Liver (tissue), 9 donors: Measurements from ENCODE around the gene FMN1. TPM values are rescaled to one million over a fixed set of nuclear protein-coding genes. Genes with fewer than 3 reads are reported as not detected.

Source experiments
- DNase-seq: peaks from one replicate; pipeline ENCODE4 v3.0.0-alpha.2; 2017; ENCODE audit warnings: low spot score
- H3K27ac ChIP-seq, 2 donors: one replicate each; pipeline ENCODE4 v1.7.0; 2013; ENCODE audit warnings: inconsistent platforms in 2 of 2, low read length in 2 of 2, control low read depth in 1 of 2, low read depth in 1 of 2, mild to moderate bottlenecking in 1 of 2
- H3K27me3 ChIP-seq, 4 donors: one replicate each; pipeline versions ENCODE4 v1.6.1 to v1.7.0; 2013; ENCODE audit warnings: low read length in 3 of 4, inconsistent platforms in 1 of 4, mild to moderate bottlenecking in 1 of 4, moderate library complexity in 1 of 4; ENCODE audit not compliant: control insufficient read depth in 4 of 4, insufficient read depth in 4 of 4
- H3K36me3 ChIP-seq, 4 donors: one replicate each; pipeline versions ENCODE4 v1.6.1 to v1.7.0; 2013; ENCODE audit warnings: low read length in 3 of 4, mild to moderate bottlenecking in 3 of 4, low read depth in 1 of 4, moderate library complexity in 1 of 4; ENCODE audit not compliant: control insufficient read depth in 4 of 4, insufficient read depth in 3 of 4
- H3K4me1 ChIP-seq, 4 donors: one replicate each; pipeline versions ENCODE4 v1.6.1 to v1.7.0; 2013; ENCODE audit warnings: low read length in 3 of 4, mild to moderate bottlenecking in 3 of 4, moderate library complexity in 1 of 4; ENCODE audit not compliant: control insufficient read depth in 4 of 4, insufficient read depth in 4 of 4
- H3K4me3 ChIP-seq, 3 donors: one replicate each; pipeline versions ENCODE4 v1.6.1 to v1.7.0; 2013; ENCODE audit warnings: low read length in 3 of 3, control low read depth in 1 of 3, low read depth in 1 of 3, mild to moderate bottlenecking in 1 of 3
- H3K9ac ChIP-seq, 2 donors: one replicate each; pipeline ENCODE4 v1.7.0; 2013; ENCODE audit warnings: low read length in 2 of 2, mild to moderate bottlenecking in 2 of 2, moderate library complexity in 2 of 2, control low read depth in 1 of 2, low read depth in 1 of 2
- H3K9me3 ChIP-seq, 4 donors: one replicate each; pipeline versions ENCODE4 v1.6.1 to v1.7.0; 2013; ENCODE audit warnings: low read length in 3 of 4; ENCODE audit not compliant: control insufficient read depth in 4 of 4
- ATF3 ChIP-seq: IDR thresholded peaks from 2 replicates; pipeline ENCODE4 v1.6.1; 2016; ENCODE audit warnings: antibody characterized with exemption
- EGR1 ChIP-seq, 2 donors: IDR thresholded peaks; 2 replicates each; pipeline ENCODE4 v1.6.1; 2016 to 2018; ENCODE audit warnings: antibody characterized with exemption in 2 of 2, low read depth in 2 of 2
- FOXA2 ChIP-seq: IDR thresholded peaks from 2 replicates; pipeline ENCODE4 v1.6.1; 2016; ENCODE audit warnings: antibody characterized with exemption
- GABPA ChIP-seq, 2 donors: IDR thresholded peaks in 1 of 2; conservative IDR thresholded peaks in 1 of 2; 2 replicates each; pipeline ENCODE4 v1.6.1; 2016; ENCODE audit warnings: antibody characterized with exemption in 2 of 2, mild to moderate bottlenecking in 1 of 2, moderate library complexity in 1 of 2
- HNF4A ChIP-seq, 2 donors: conservative IDR thresholded peaks; 2 replicates each; pipeline ENCODE4 v1.6.1; 2016; ENCODE audit warnings: antibody characterized with exemption in 2 of 2, mild to moderate bottlenecking in 2 of 2
- JUND ChIP-seq, 2 donors: IDR thresholded peaks; 2 replicates each; pipeline ENCODE4 v1.6.1; 2016; ENCODE audit warnings: antibody characterized with exemption in 2 of 2
- RAD21 ChIP-seq, 2 donors: IDR thresholded peaks; 2 replicates each; pipeline ENCODE4 v1.6.1; 2016; ENCODE audit warnings: antibody characterized with exemption in 2 of 2, mild to moderate bottlenecking in 2 of 2
- SP1 ChIP-seq: IDR thresholded peaks from 2 replicates; pipeline ENCODE4 v1.6.1; 2018; ENCODE audit warnings: antibody characterized with exemption, mild to moderate bottlenecking
- YY1 ChIP-seq: IDR thresholded peaks from 2 replicates; pipeline ENCODE4 v1.6.1; 2016; ENCODE audit warnings: antibody characterized with exemption, mild to moderate bottlenecking
- ZBTB33 ChIP-seq: IDR thresholded peaks from 2 replicates; pipeline ENCODE4 v1.6.1; 2016; ENCODE audit warnings: antibody characterized with exemption
- polyA plus RNA-seq, 2 donors: library from polyadenylated mRNA; stranded (reverse) in 1 of 2; unstranded in 1 of 2; fragments of 200-250 nt in 1 of 2; fragments of >200 nt in 1 of 2; fragmentation: Nextera tagmentation in 1 of 2; extraction: Ambion mirVana in 1 of 2; gene quantifications; one replicate each; pipeline versions ENCODE4 v1.2.1 to v1.2.3, GENCODE V29; 2013 to 2015
- total RNA-seq, 2 donors: library from RNA; depleted of rRNA; stranded (reverse); fragments of >200 nt; gene quantifications; one replicate each; pipeline ENCODE4 v1.2.3, GENCODE V29; 2014
- TF ChIP-seq, protein P1 (sequence below): IDR thresholded peaks from 2 replicates; pipeline ENCODE4 v1.6.1; 2016; ENCODE audit warnings: antibody characterized with exemption, mild to moderate bottlenecking
- TF ChIP-seq, protein P2 (sequence below): fragments of 150-350 bp; IDR thresholded peaks from 2 replicates; pipeline ENCODE4 v1.5.1; 2017; ENCODE audit warnings: improper control_type of control experiment, low read depth, low read length; ENCODE audit not compliant: missing input control
- TF ChIP-seq, protein P3 (sequence below): IDR thresholded peaks from 2 replicates; pipeline ENCODE4 v1.6.1; 2016; ENCODE audit warnings: antibody characterized with exemption
- donor health status: healthy.
- donor health status: healthy.
- donor health status: healthy.
- donor health status: healthy.
- donor health status: healthy.

The FMN1 gene
- total and polyA plus RNA-seq, 4 donors = 0.21 to 5.4 (median 0.53) TPM

- no peak for TF ChIP-seq ZBTB33
- no peak for TF ChIP-seq RAD21 (IDR thresholded peaks at IDR 0.05)
- TF ChIP-seq, protein P1, sequence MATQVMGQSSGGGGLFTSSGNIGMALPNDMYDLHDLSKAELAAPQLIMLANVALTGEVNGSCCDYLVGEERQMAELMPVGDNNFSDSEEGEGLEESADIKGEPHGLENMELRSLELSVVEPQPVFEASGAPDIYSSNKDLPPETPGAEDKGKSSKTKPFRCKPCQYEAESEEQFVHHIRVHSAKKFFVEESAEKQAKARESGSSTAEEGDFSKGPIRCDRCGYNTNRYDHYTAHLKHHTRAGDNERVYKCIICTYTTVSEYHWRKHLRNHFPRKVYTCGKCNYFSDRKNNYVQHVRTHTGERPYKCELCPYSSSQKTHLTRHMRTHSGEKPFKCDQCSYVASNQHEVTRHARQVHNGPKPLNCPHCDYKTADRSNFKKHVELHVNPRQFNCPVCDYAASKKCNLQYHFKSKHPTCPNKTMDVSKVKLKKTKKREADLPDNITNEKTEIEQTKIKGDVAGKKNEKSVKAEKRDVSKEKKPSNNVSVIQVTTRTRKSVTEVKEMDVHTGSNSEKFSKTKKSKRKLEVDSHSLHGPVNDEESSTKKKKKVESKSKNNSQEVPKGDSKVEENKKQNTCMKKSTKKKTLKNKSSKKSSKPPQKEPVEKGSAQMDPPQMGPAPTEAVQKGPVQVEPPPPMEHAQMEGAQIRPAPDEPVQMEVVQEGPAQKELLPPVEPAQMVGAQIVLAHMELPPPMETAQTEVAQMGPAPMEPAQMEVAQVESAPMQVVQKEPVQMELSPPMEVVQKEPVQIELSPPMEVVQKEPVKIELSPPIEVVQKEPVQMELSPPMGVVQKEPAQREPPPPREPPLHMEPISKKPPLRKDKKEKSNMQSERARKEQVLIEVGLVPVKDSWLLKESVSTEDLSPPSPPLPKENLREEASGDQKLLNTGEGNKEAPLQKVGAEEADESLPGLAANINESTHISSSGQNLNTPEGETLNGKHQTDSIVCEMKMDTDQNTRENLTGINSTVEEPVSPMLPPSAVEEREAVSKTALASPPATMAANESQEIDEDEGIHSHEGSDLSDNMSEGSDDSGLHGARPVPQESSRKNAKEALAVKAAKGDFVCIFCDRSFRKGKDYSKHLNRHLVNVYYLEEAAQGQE = no peak
These were observed 10.4 kb upstream of the FMN1 start (continued) for GRCh38 chr15:33204926-33205325.

- Histone ChIP-seq H3K27me3 (no peaks in the 10 kb centered on the region), H3K4me3 (no peak overlapping the region), H3K36me3 (no peaks in the 10 kb centered on the region), H3K9me3 (no peaks in the 10 kb centered on the region), H3K9ac (no peak overlapping the region), H3K4me1 (peaks cover 0 to 9% (median 3%) of the 10 kb centered on the region in 4 donors), H3K27ac (no peak overlapping the region)
- no peak for TF ChIP-seq GABPA (IDR thresholded peaks at IDR 0.05 in 1 of 2, conservative IDR thresholded peaks at IDR 0.05 in 1 of 2)
- TF ChIP-seq FOXA2 = no peak
- no peak for TF ChIP-seq HNF4A (conservative IDR thresholded peaks at IDR 0.05)
- no peak for TF ChIP-seq EGR1 (IDR thresholded peaks at IDR 0.05; ENCODE audit: low read depth in 2 of 2)
- no peak for TF ChIP-seq ZBTB33
- TF ChIP-seq RAD21 (IDR thresholded peaks at IDR 0.05) = no peak
- no peak for TF ChIP-seq SP1
- no peak for TF ChIP-seq YY1
- TF ChIP-seq, protein P2, sequence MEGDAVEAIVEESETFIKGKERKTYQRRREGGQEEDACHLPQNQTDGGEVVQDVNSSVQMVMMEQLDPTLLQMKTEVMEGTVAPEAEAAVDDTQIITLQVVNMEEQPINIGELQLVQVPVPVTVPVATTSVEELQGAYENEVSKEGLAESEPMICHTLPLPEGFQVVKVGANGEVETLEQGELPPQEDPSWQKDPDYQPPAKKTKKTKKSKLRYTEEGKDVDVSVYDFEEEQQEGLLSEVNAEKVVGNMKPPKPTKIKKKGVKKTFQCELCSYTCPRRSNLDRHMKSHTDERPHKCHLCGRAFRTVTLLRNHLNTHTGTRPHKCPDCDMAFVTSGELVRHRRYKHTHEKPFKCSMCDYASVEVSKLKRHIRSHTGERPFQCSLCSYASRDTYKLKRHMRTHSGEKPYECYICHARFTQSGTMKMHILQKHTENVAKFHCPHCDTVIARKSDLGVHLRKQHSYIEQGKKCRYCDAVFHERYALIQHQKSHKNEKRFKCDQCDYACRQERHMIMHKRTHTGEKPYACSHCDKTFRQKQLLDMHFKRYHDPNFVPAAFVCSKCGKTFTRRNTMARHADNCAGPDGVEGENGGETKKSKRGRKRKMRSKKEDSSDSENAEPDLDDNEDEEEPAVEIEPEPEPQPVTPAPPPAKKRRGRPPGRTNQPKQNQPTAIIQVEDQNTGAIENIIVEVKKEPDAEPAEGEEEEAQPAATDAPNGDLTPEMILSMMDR = no peak
- no peak for TF ChIP-seq JUND (IDR thresholded peaks at IDR 0.05)
- TF ChIP-seq, protein P3, sequence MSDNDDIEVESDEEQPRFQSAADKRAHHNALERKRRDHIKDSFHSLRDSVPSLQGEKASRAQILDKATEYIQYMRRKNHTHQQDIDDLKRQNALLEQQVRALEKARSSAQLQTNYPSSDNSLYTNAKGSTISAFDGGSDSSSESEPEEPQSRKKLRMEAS = no peak
- no peak for TF ChIP-seq ATF3
- no peak for DNase-seq
These were observed 9.6 kb upstream of the FMN1 start for GRCh38 chr15:33204087-33204486.
